Spleen (tissue), 11 donors: ENCODE data around the gene AP1G2. TPM values are rescaled to one million over a fixed set of nuclear protein-coding genes. Genes with fewer than 3 reads are reported as not detected.

Experiments
- DNase-seq: peaks from one replicate; pipeline ENCODE4 v3.0.0-alpha.2; 2020
- H3K27ac ChIP-seq, 8 donors: fragments of 200-600 bp; sonication (generic) in 7 of 8; 1 replicate in 4 of 8; 2 replicates in 4 of 8; pipeline versions ENCODE4 v1.5.0 to v1.8.0; 2016 to 2021; ENCODE audit warnings: inconsistent platforms in 4 of 8, mild to moderate bottlenecking in 4 of 8, moderate library complexity in 1 of 8
- H3K27me3 ChIP-seq, 7 donors: fragments of 200-600 bp; sonication (generic) in 6 of 7; replicated peaks in 1 of 7; 1 replicate in 4 of 7; 2 replicates in 3 of 7; pipeline versions ENCODE4 v1.5.0 to v1.8.0; 2016 to 2021; ENCODE audit warnings: inconsistent platforms in 3 of 7, mild to moderate bottlenecking in 1 of 7
- H3K36me3 ChIP-seq, 6 donors: fragments of 200-600 bp; sonication (generic) in 5 of 6; 1 replicate in 4 of 6; 2 replicates in 2 of 6; pipeline versions ENCODE4 v1.5.0 to v1.8.0; 2016 to 2021; ENCODE audit warnings: inconsistent platforms in 2 of 6
- H3K4me1 ChIP-seq, 6 donors: fragments of 200-600 bp; sonication (generic) in 5 of 6; 1 replicate in 3 of 6; 2 replicates in 3 of 6; pipeline versions ENCODE4 v1.5.0 to v1.8.0; 2016 to 2021; ENCODE audit warnings: inconsistent platforms in 3 of 6
- H3K4me3 ChIP-seq, 8 donors: fragments of 200-600 bp; sonication (generic) in 7 of 8; 1 replicate in 4 of 8; 2 replicates in 4 of 8; pipeline versions ENCODE4 v1.5.0 to v1.8.0; 2016 to 2021; ENCODE audit warnings: inconsistent platforms in 4 of 8, mild to moderate bottlenecking in 4 of 8, moderate library complexity in 2 of 8
- H3K9me3 ChIP-seq, 8 donors: fragments of 200-600 bp; sonication (generic) in 7 of 8; 1 replicate in 4 of 8; 2 replicates in 4 of 8; pipeline versions ENCODE4 v1.5.0 to v1.8.0; 2016 to 2021; ENCODE audit warnings: inconsistent platforms in 4 of 8
- CTCF ChIP-seq, 11 experiments: fragments of 200-600 bp in 7 of 11; fragments of 450-650 bp in 4 of 11; sonication (generic) in 4 of 11; IDR thresholded peaks in 8 of 11; conservative IDR thresholded peaks in 3 of 11; 1 replicate in 7 of 11; 2 replicates in 4 of 11; pipeline versions ENCODE4 v1.4.0 to v1.8.0; 2016 to 2021; ENCODE audit warnings: antibody characterized with exemption in 11 of 11, inconsistent platforms in 4 of 11, mild to moderate bottlenecking in 1 of 11
- POLR2A ChIP-seq, 3 donors: fragments of 450-650 bp; IDR thresholded peaks; one replicate each; pipeline ENCODE4 v1.5.1; 2017; ENCODE audit warnings: antibody characterized with exemption in 3 of 3, mild to moderate bottlenecking in 1 of 3
- POLR2AphosphoS5 ChIP-seq, 3 donors: sonication (generic); formaldehyde crosslinking; IDR thresholded peaks; one replicate each; pipeline ENCODE4 v1.5.1; 2017; ENCODE audit warnings: antibody characterized with exemption in 3 of 3
- WGBS, 5 donors: extraction: QIAGEN DNeasy Blood & Tissue Kit in 3 of 5; methylation state at CpG; one replicate each; pipeline versions ENCODE4 v1.1.5 to v1.1.7; 2013 to 2018; 5-methylcytosine and 5-hydroxymethylcytosine counted together
- intact Hi-C: fragments of 100-400 bp; cut with DNase I; formaldehyde crosslinking; loops from one replicate; pipeline ENCODE4 v1.15.0; 2023; ENCODE audit warnings: low total_unique reads
- polyA plus RNA-seq, 3 donors: library from polyadenylated mRNA; stranded (reverse); fragments of 200-250 nt; gene quantifications; one replicate each; pipeline ENCODE4 v1.2.1, GENCODE V29; 2013
- total RNA-seq, 7 donors: library from RNA; depleted of rRNA in 3 of 7; stranded (reverse); fragments of >200 nt in 3 of 7; fragmentation: NEBNext Ultra II Directional in 4 of 7; extraction: Animal tissue kit (Norgen Biotek cat#: 25700) in 4 of 7; gene quantifications; one replicate each; pipeline versions ENCODE4 v1.1.0 to v1.2.1, GENCODE V29; 2016 to 2021
- donor health status: healthy with polysubstance abuse.
- donor health status: DM: no; HTN: no; CAD: no; lungs with moderate emphysema.
- donor health status: DM: no; HTN: no; CAD: no.
- donor health status: Bipolar disorder and iron deficiency.
- donor health status: healthy.
- donor health status: DM: no; HTN: no; CAD: no.
- donor health status: DM: yes; HTN: yes; CAD: no.

AP1G2 gene
- total and polyA plus RNA-seq, 10 donors = 126 to 267 (median 187) TPM

DNA sequence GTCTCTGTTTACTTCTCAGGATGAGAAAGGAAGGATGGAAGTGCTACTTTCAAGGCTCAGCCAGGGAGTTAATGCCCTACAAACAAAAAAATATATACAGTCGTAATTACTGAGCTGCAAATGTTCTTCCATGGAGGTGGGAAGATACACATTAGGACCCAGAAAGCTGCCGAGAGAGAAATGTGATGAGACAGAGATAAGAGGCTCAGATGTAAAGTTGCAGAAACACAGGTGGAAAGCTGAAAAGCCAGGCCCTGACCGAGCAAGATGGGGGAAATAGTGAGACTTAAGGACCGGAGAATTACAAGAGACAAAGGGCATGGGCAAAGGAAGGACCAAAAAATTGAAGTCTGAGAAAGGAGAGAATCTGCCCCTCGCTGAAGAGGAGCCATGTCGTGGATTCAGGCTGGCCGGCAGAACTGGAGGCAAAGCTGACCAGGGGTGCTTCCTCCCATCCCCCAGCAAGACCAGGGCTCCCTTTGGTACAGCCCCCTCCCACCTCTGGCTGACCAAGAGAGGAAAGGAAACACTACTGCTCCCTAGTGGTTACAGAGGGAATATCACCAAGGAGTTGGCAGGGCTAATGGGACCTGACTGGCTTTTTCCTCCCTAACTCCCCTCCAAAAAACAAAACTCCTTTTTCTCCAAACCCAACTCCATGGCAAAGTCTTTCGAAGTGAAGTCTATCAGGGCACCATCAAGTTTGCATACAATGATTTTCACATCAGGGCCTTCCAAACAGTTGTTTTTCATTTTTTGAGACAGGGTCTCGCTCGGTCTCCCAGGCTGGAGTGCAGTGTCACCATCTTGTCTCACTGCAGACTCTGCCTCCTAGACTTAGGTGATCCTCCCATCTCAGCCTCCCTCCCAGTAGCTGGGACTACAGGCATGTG lies 28.1 kb downstream of the AP1G2 start:
- no peaks in the 10 kb centered on the region for H3K27me3 ChIP-seq
- H3K4me1 ChIP-seq = peaks cover 0 to 12% (median 2%) of the 10 kb centered on the region in 6 donors
- DNase-seq = peak; percentile 64
- TF ChIP-seq POLR2A (IDR thresholded peaks at IDR 0.05) (no peak), POLR2AphosphoS5 (IDR thresholded peaks at IDR 0.05) (no peak), CTCF (IDR thresholded peaks at IDR 0.05 in 8 of 11, conservative IDR thresholded peaks at IDR 0.05 in 3 of 11) (peak; percentile 48 to 84 (median 75))
- peaks cover 0 to 5% (median 0%) of the 10 kb centered on the region in 6 donors for H3K36me3 ChIP-seq
- no peak overlapping the region for H3K4me3 ChIP-seq
- 44 to 54% (median 47%) methylated on average over 10 of the region's 10 CpGs for WGBS, 5 donors
- intact Hi-C loops = no loop called here
- no peaks in the 10 kb centered on the region for H3K9me3 ChIP-seq
- no peak overlapping the region for H3K27ac ChIP-seq

- H3K36me3 ChIP-seq = peaks cover 0 to 12% (median 0%) of the 10 kb centered on the region in 6 donors
- H3K4me3 ChIP-seq = no peak overlapping the region
- peaks cover 0 to 10% (median 1%) of the 10 kb centered on the region in 6 donors for H3K4me1 ChIP-seq
- 55 to 82% (median 62%) methylated on average over 7 of the region's 7 CpGs for WGBS, 5 donors
- H3K27ac ChIP-seq = peak overlapping the region in 1 of 8 donors; percentile 30
- H3K27me3 ChIP-seq = no peaks in the 10 kb centered on the region
- H3K9me3 ChIP-seq = no peaks in the 10 kb centered on the region
- DNase-seq = peak; percentile 59
- TF ChIP-seq POLR2A (IDR thresholded peaks at IDR 0.05) (no peak), CTCF (IDR thresholded peaks at IDR 0.05 in 8 of 11, conservative IDR thresholded peaks at IDR 0.05 in 3 of 11) (no peak), POLR2AphosphoS5 (IDR thresholded peaks at IDR 0.05) (no peak)
- intact Hi-C loops = no loop called here
Observed at GRCh38 chr14:23538785-23539184, 28.8 kb downstream of the AP1G2 start.

- TF ChIP-seq CTCF (IDR thresholded peaks at IDR 0.05 in 8 of 11, conservative IDR thresholded peaks at IDR 0.05 in 3 of 11) = no peak
- no peak for TF ChIP-seq POLR2AphosphoS5 (IDR thresholded peaks at IDR 0.05)
- no peak for TF ChIP-seq POLR2A (IDR thresholded peaks at IDR 0.05)
- WGBS, 5 donors = 70 to 86% (median 79%) methylated on average over 10 of the region's 10 CpGs
- intact Hi-C loops = no loop called here
- H3K27ac ChIP-seq = peak overlapping the region in 1 of 8 donors; percentile 30
- peaks cover 0 to 17% (median 0%) of the 10 kb centered on the region in 6 donors for H3K36me3 ChIP-seq
- no peak overlapping the region for H3K4me3 ChIP-seq
- H3K27me3 ChIP-seq = no peaks in the 10 kb centered on the region
- H3K9me3 ChIP-seq = no peaks in the 10 kb centered on the region
- DNase-seq = no peak
- peaks cover 0 to 10% (median 1%) of the 10 kb centered on the region in 6 donors for H3K4me1 ChIP-seq
Observed at GRCh38 chr14:23538050-23538718, 29.4 kb downstream of the AP1G2 start.
